CD4-positive, alpha-beta memory T cell (primary cell): ENCODE results near the gene GPSM3. TPM values are rescaled to one million over a fixed set of nuclear protein-coding genes. Genes with fewer than 3 reads are reported as not detected.
A peak's percentile ranks its signal among the peaks of the same experiment; 100 is the strongest.

Experiments used
- CTCF ChIA-PET: fragments of 350-600 bp; sonication (Branson Sonifier 250); formaldehyde crosslinking; loops from one replicate; lab custom pipeline; 2021; ENCODE audit warnings: inconsistent platforms; ENCODE audit not compliant: partially characterized antibody; lab: Charles Lee
- POLR2A ChIA-PET: fragments of 350-600 bp; sonication (Branson Sonifier 250); formaldehyde crosslinking; loops from one replicate; lab custom pipeline; 2021; ENCODE audit not compliant: partially characterized antibody; lab: Charles Lee
- DNase-seq, 5 donors: peaks; one replicate each; pipeline versions ENCODE4 v3.0.0 to v3.0.0-alpha.2; 2020 to 2022; ENCODE audit warnings: mixed read lengths in 1 of 5
- H3K27ac ChIP-seq: one replicate; pipeline ENCODE4 v1.7.0; 2013; ENCODE audit warnings: low read depth, low read length
- H3K27me3 ChIP-seq: 2 replicates; pipeline ENCODE4 v1.7.0; 2013; ENCODE audit warnings: mild to moderate bottlenecking, low read length, moderate library complexity; ENCODE audit not compliant: insufficient read depth
- H3K36me3 ChIP-seq: 2 replicates; pipeline ENCODE4 v1.7.0; 2013; ENCODE audit warnings: mild to moderate bottlenecking, low read length, moderate library complexity; ENCODE audit not compliant: insufficient read depth
- H3K4me1 ChIP-seq: 2 replicates; pipeline ENCODE4 v1.7.0; 2013; ENCODE audit warnings: mild to moderate bottlenecking, low read length, moderate library complexity; ENCODE audit not compliant: insufficient read depth
- H3K4me3 ChIP-seq, 2 donors: one replicate each; pipeline ENCODE4 v1.7.0; 2013; ENCODE audit warnings: low read length in 2 of 2, mild to moderate bottlenecking in 1 of 2
- H3K9me3 ChIP-seq, 2 donors: one replicate each; pipeline ENCODE4 v1.7.0; 2013; ENCODE audit warnings: low read length in 2 of 2, control low read depth in 1 of 2; ENCODE audit not compliant: control insufficient read depth in 1 of 2
- H3K27ac Mint-ChIP-seq, 7 donors: one replicate each; pipeline ENCODE4 v1.8.0; 2020 to 2021; ENCODE audit warnings: mixed read lengths in 7 of 7, mild to moderate bottlenecking in 6 of 7, inconsistent platforms in 3 of 7, moderate library complexity in 3 of 7
- H3K27me3 Mint-ChIP-seq, 2 donors: one replicate each; pipeline ENCODE4 v1.8.0; 2020 to 2021; ENCODE audit warnings: mixed read lengths in 2 of 2
- H3K36me3 Mint-ChIP-seq, 2 donors: one replicate each; pipeline ENCODE4 v1.8.0; 2020 to 2021; ENCODE audit warnings: mixed read lengths in 2 of 2, inconsistent platforms in 1 of 2, mild to moderate bottlenecking in 1 of 2
- H3K4me1 Mint-ChIP-seq, 4 donors: one replicate each; pipeline ENCODE4 v1.8.0; 2020 to 2021; ENCODE audit warnings: mixed read lengths in 4 of 4, mild to moderate bottlenecking in 1 of 4
- H3K4me3 Mint-ChIP-seq, 8 donors: one replicate each; pipeline ENCODE4 v1.8.0; 2020 to 2021; ENCODE audit warnings: mixed read lengths in 8 of 8, mild to moderate bottlenecking in 7 of 8, moderate library complexity in 6 of 8, inconsistent platforms in 3 of 8
- H3K9me3 Mint-ChIP-seq, 8 donors: one replicate each; pipeline ENCODE4 v1.8.0; 2020 to 2021; ENCODE audit warnings: mixed read lengths in 8 of 8, mild to moderate bottlenecking in 5 of 8, inconsistent platforms in 3 of 8, moderate library complexity in 1 of 8
- intact Hi-C: fragments of 100-400 bp; cut with micrococcal nuclease; formaldehyde crosslinking; loops from one replicate; pipeline ENCODE4 v1.15.1; 2023
- polyA plus RNA-seq, 2 donors: library from polyadenylated mRNA; unstranded; fragments of 300-500 nt; fragmentation: Illumina TruSeq; gene quantifications; one replicate each; pipeline ENCODE4 v1.2.3, GENCODE V29; 2021
- total RNA-seq, 2 experiments: library from RNA; stranded (reverse); gene quantifications; one replicate each; pipeline ENCODE4 v1.2.3, GENCODE V29; 2021

GPSM3 gene
- total and polyA plus RNA-seq, 4 experiments from 2014 or later, result 110 to 313 (median 237) TPM

DNA sequence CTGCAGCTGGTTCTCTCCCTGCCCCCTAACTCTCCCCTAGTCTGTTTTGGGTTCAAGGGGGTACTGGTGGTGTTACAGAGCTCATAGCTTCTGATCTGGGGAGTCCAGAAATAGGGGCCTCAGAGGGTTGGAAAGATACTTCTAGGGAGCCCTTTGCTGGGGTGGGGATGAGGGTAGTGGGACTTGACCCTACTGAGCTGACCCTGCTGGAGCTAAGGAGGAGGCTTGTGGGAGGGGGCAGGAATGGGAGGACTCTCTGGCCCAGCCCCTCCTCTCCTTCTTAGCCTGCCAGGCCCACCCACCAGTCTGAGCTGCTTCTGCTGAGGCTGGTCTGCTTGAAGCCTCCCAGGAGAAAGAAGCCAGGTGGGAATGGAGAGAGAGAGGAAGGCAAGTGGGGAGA is 28.1 kb downstream of the GPSM3 start, which contains the start of gene EGFL8:
Gene EGFL8, plus strand, starts transcription at position 301 of the 400 bp plus-strand sequence. CDS start 1,571 bp downstream, outside the sequence.
- ChIA-PET CTCF (interaction anchor here (1.7 kb wide), 1 partner anchor 10 kb away, joined by 6 read pairs; no protein-coding TSS in a partner anchor), POLR2A (interaction anchor here (0.6 to 3.0 kb wide), 4 partner anchors 10 to 70 kb away, joined by 4 to 8 read pairs (median 4); partner anchors contain the start of gene AGPAT1)
- DNase-seq, result no peak
- intact Hi-C loops, result no loop called here
- H3K36me3 Mint-ChIP-seq, result peaks cover 20 to 23% of the 10 kb centered on the region in 2 donors
- no peaks in the 10 kb centered on the region for H3K9me3 Mint-ChIP-seq
- H3K9me3 ChIP-seq, result no peaks in the 10 kb centered on the region
- H3K4me1 Mint-ChIP-seq, result peaks cover 0 to 1% (median 0%) of the 10 kb centered on the region in 4 donors
- H3K27ac Mint-ChIP-seq, result no peak within 1 kb of the TSS
- no peaks in the 10 kb centered on the region for H3K27me3 ChIP-seq
- H3K4me1 ChIP-seq, result no peaks in the 10 kb centered on the region
- H3K27ac ChIP-seq, result no peak within 1 kb of the TSS
- peaks cover 9% of the 10 kb centered on the region for H3K36me3 ChIP-seq
- no peak within 1 kb of the TSS for H3K4me3 ChIP-seq
- H3K27me3 Mint-ChIP-seq, result no peaks in the 10 kb centered on the region
- no peak within 1 kb of the TSS for H3K4me3 Mint-ChIP-seq

DNA sequence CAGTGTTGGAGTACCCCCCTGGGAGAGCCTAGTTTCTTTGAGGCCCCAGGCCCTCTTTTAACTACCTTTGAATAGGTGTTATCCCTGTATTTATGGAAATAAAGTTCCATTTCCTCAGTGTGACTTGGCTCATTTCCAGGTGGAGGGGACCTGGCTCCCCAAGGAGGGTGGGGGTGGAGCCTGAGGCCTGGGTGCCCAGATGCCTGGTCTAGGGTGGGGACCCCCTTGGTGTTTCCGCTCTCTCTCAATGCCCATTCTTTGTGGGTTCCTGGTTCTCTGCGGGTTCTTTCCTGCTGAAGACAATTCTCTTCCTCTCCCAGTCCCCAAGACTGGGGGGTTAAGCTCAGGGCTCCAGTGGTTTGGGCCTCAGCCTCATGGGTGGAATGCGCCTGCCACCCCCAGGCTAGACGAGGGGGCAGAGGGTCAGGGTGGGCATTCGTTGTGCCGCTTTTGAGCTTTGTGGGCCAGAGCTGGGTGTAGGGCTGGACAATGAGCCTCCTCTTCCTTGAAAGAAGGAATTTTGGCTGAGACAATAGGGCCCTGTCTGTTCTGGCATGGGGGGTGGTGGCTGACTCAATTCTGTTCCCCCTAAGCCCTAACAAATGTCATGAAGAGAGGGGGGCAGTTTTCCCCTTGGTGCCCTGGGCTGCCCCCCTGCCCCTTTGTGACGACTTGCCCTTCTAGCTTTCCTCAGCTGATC is 28.7 kb downstream of the GPSM3 start:
- Histone ChIP-seq H3K9me3 (no peaks in the 10 kb centered on the region), H3K4me1 (no peaks in the 10 kb centered on the region), H3K27ac (no peak overlapping the region), H3K27me3 (no peaks in the 10 kb centered on the region), H3K36me3 (peaks cover 5% of the 10 kb centered on the region), H3K4me3 (no peak overlapping the region)
- CTCF ChIA-PET, result interaction anchor here (1.7 kb wide), 1 partner anchor 9 kb away, joined by 6 read pairs; no protein-coding TSS in a partner anchor
- no peak for DNase-seq
- intact Hi-C loops, result no loop called here
- Mint-ChIP-seq H3K27me3 (no peaks in the 10 kb centered on the region), H3K27ac (no peak overlapping the region), H3K36me3 (peaks cover 17 to 19% of the 10 kb centered on the region in 2 donors), H3K4me1 (peaks cover 0 to 1% (median 0%) of the 10 kb centered on the region in 4 donors), H3K9me3 (no peaks in the 10 kb centered on the region), H3K4me3 (no peak overlapping the region)
- POLR2A ChIA-PET, result interaction anchor here (1.2 to 3.0 kb wide), 3 partner anchors 9 to 32 kb away, joined by 4 to 8 read pairs (median 5); partner anchors contain the start of gene AGPAT1

DNA sequence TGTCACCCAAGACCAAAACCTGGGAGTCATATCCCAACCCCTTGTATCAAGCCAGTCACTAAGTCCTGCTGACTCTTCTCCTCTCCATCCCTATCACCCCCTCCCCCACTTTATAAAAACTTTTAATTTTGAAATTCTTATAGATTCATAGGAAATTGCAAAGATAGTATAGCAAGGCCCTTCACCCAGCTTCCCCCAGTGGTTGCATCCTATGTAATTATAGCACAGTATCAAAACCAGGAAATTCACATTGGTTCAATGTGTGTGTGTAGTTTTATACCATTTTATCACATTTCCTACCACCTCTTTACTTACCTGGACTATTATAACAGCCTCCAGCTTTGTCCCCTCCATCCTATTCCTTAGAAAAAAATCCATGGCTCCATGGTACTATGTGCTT is 34.4 kb downstream of the GPSM3 start:
- peaks cover 0 to 3% of the 10 kb centered on the region in 2 donors for H3K27me3 Mint-ChIP-seq
- H3K27ac Mint-ChIP-seq, result no peak overlapping the region
- peaks cover 15 to 27% (median 20%) of the 10 kb centered on the region in 4 donors for H3K4me1 Mint-ChIP-seq
- ChIA-PET POLR2A (no interaction called here), CTCF (interaction anchor here (1.1 kb wide), 1 partner anchor 15 kb away, joined by 5 read pairs; no protein-coding TSS in a partner anchor)
- H3K9me3 Mint-ChIP-seq, result no peaks in the 10 kb centered on the region
- no peaks in the 10 kb centered on the region for H3K36me3 ChIP-seq
- no peak overlapping the region for H3K27ac ChIP-seq
- H3K4me3 ChIP-seq, result no peak overlapping the region
- intact Hi-C loops, result loop anchor here (10.0 kb wide), 1 partner anchor 113 kb away; no protein-coding TSS in a partner anchor
- no peak overlapping the region for H3K4me3 Mint-ChIP-seq
- no peak for DNase-seq
- peaks cover 14% of the 10 kb centered on the region for H3K4me1 ChIP-seq
- H3K36me3 Mint-ChIP-seq, result peaks cover 13 to 21% of the 10 kb centered on the region in 2 donors
- no peaks in the 10 kb centered on the region for H3K9me3 ChIP-seq
- no peaks in the 10 kb centered on the region for H3K27me3 ChIP-seq

DNA sequence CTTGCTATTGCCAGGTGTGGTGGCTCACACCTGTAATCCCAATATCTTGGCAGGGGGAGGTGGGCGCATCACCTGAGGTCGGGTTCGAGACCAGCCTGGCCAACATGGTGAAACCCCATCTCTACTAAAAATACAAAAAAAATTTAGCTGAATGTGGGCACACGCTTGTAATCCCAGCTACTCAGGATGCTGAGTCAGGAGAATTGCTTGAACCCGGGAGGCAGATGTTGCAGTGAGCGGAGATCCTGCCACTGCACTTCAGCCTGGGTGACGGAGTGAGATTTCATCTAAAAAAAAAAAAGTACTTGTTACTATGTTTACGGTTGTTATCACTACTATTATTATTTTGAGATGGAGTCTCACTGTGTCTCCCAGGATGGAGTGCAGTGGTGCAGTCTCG is 35.6 kb downstream of the GPSM3 start:
- CTCF ChIA-PET, result no interaction called here
- intact Hi-C loops, result loop anchor here (10.0 kb wide), 1 partner anchor 112 kb away; no protein-coding TSS in a partner anchor
- H3K27ac Mint-ChIP-seq, result no peak overlapping the region

DNA sequence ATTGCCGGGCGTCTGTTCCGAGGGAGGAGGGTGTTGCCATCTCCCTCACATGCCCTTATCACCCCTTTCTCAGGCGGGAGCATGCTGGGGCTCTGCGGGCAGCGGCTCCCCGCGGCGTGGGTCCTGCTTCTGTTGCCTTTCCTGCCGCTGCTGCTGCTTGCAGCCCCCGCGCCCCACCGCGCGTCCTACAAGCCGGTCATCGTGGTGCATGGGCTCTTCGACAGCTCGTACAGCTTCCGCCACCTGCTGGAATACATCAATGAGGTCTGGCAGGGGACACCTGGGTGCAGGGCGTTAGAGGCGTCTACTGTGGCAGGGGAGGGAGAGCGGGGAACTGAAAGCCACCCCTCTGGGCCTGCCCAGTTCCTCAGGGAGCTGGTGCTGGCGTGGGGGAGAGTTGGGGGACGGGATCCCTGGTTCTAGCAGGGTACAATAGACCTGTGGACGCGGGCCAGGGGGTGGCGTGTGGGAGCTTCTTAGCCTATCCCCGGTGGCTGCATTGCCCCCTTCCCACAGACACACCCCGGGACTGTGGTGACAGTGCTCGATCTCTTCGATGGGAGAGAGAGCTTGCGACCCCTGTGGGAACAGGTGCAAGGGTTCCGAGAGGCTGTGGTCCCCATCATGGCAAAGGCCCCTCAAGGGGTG is 37.8 kb downstream of the GPSM3 start:
- Mint-ChIP-seq H3K27ac (peak overlapping the region; percentile 92 to 98 (median 94)), H3K4me1 (peaks cover 26 to 54% (median 37%) of the 10 kb centered on the region in 4 donors), H3K9me3 (peaks cover 0 to 1% (median 0%) of the 10 kb centered on the region in 8 donors), H3K27me3 (peaks cover 11 to 21% of the 10 kb centered on the region in 2 donors), H3K36me3 (peaks cover 12 to 15% of the 10 kb centered on the region in 2 donors), H3K4me3 (peak overlapping the region; percentile 95 to 100 (median 98))
- CTCF ChIA-PET, result interaction anchor here (0.7 to 1.3 kb wide), 10 partner anchors 10 to 107 kb away, joined by 3 to 9 read pairs (median 5); partner anchors contain the start of genes EGFL8 and GPSM3
- Histone ChIP-seq H3K27me3 (no peaks in the 10 kb centered on the region), H3K27ac (peak overlapping the region; percentile 42), H3K4me1 (peaks cover 14% of the 10 kb centered on the region), H3K4me3 (peak overlapping the region; percentile 78 to 98), H3K9me3 (no peaks in the 10 kb centered on the region), H3K36me3 (no peaks in the 10 kb centered on the region)
- POLR2A ChIA-PET, result interaction anchor here (0.8 to 1.3 kb wide), 9 partner anchors 10 to 43 kb away, joined by 3 to 14 read pairs (median 4); partner anchors contain the start of genes ATF6B, EGFL8 and PBX2
- peak; percentile 60 to 75 (median 69) for DNase-seq
- intact Hi-C loops, result loop anchor here (1.0 to 10.0 kb wide), 5 partner anchors 22 to 110 kb away; partner anchors contain the start of genes AGPAT1 and PBX2

More for the DNA sequence above, 35.6 kb downstream of the GPSM3 start:
- Mint-ChIP-seq H3K4me1 (peaks cover 19 to 37% (median 28%) of the 10 kb centered on the region in 4 donors), H3K9me3 (no peaks in the 10 kb centered on the region), H3K4me3 (no peak overlapping the region), H3K27me3 (peaks cover 0 to 7% of the 10 kb centered on the region in 2 donors), H3K36me3 (peaks cover 12 to 15% of the 10 kb centered on the region in 2 donors)
- no peaks in the 10 kb centered on the region for H3K27me3 ChIP-seq
- no peaks in the 10 kb centered on the region for H3K36me3 ChIP-seq
- POLR2A ChIA-PET, result no interaction called here
- H3K4me1 ChIP-seq, result peaks cover 14% of the 10 kb centered on the region
- no peak overlapping the region for H3K27ac ChIP-seq
- no peak for DNase-seq
- H3K9me3 ChIP-seq, result no peaks in the 10 kb centered on the region
- H3K4me3 ChIP-seq, result no peak overlapping the region

DNA sequence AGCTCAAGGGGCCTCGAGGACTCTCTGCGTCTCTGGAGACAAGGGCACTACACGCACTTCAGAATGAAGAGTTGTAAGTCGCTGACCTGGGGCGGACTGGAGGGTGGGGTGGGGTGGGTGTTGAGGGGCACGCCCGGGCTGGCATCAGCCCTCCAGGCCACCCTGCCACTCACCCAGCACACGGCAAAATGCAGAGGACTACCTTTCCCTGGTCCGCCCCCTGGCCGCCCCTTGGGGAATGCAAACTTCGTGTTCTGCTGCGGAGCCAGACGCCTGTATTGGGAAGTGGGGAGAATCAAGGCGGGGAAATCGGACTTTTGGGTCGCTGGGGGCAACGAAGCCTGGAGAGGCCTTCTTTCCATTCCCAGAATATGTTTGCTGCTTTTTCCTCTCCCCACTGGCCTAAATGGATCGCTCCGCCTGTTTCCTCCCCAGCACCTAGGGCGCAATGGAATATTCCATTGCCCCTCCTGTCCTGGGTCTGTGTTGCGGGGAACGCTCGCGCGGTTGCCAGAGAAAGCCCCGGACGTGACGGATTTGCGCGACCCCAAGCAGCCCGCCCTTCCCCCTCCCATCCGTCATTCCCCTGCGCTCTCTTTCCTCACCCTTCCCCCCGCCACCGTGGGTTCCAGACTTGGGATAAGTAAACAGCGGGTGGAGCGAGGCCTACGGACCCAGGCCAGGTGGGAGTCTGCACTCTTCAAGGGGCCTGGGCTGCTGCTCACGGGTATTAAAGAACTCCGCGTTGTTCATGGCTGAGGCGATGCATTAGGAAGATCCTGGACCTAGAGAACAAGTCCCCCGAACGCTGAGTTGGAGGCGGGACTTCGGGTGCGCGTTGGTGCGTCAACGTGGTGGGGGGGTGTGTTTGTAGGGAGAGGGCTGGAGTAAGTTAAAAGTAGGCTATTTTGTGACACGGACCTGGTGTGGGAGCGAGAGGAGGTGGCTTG is 38.6 kb downstream of the GPSM3 start, which contains the start of gene PPT2:
Gene PPT2, plus strand, starts transcription at position 578 of the 950 bp plus-strand sequence. CDS start 454 bp downstream, outside the sequence.
- Histone ChIP-seq H3K9me3 (no peaks in the 10 kb centered on the region), H3K36me3 (no peaks in the 10 kb centered on the region), H3K27ac (peak within 1 kb of the TSS; percentile 42), H3K27me3 (peaks cover under 1% of the 10 kb centered on the region), H3K4me3 (peak within 1 kb of the TSS; percentile 78 to 98), H3K4me1 (peaks cover 16% of the 10 kb centered on the region)
- Mint-ChIP-seq H3K4me3 (peak within 1 kb of the TSS; percentile 95 to 100 (median 98)), H3K4me1 (peaks cover 30 to 58% (median 41%) of the 10 kb centered on the region in 4 donors), H3K27me3 (peaks cover 15 to 25% of the 10 kb centered on the region in 2 donors), H3K27ac (peak within 1 kb of the TSS; percentile 92 to 98 (median 94)), H3K36me3 (peaks cover 12 to 15% of the 10 kb centered on the region in 2 donors), H3K9me3 (peaks cover 0 to 3% (median 0%) of the 10 kb centered on the region in 8 donors)
- DNase-seq, result peak; percentile 62 to 84 (median 70)
- intact Hi-C loops, result loop anchor here (1.0 to 10.0 kb wide), 5 partner anchors 22 to 109 kb away; partner anchors contain the start of genes AGPAT1 and PBX2
- CTCF ChIA-PET, result interaction anchor here (1.0 to 1.3 kb wide), 6 partner anchors 11 to 106 kb away, joined by 3 to 9 read pairs (median 6); partner anchors contain the start of genes EGFL8 and GPSM3
- POLR2A ChIA-PET, result interaction anchor here (0.9 to 1.3 kb wide), 6 partner anchors 11 to 43 kb away, joined by 3 to 14 read pairs (median 4); partner anchors contain the start of genes ATF6B and EGFL8
